ENCODE results near the gene YWHAQ.
"Not testable (repeated sequence)": the region's sequence is repeated elsewhere in the genome, so short reads cannot be mapped to it uniquely, and the experiment has no call there.

YWHAQ gene

DNA sequence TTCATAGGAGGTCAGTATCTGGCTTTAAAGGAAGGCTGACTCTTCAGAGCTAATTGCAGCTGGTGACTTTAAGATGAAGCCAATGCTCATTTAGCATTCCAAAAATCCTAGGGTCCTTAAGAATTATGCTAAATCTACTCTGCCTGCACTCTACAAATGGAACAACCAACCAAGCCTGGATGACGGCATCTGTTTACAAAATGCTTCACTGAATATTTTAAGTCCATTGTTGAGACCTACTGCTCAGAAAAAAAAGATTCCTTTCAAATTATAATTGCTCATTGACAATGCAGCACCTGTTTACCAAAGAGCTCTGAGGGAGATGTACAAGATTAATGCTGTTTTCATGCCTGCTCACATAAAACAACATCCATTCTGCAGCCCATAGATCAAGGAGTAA is 31.4 kb downstream of the YWHAQ start:
- no peak for TF ChIP-seq ZNF274 (IDR thresholded peaks at IDR 0.05; ENCODE audit: low read depth, low read length)
- H3K4me3 ChIP-seq (ENCODE audit: low read length): no peak overlapping the region

GRCh38 chr2:9596621-9597311 is 34.0 kb downstream of the YWHAQ start:
- no peak overlapping the region for H3K4me3 ChIP-seq (ENCODE audit: low read length)
- TF ChIP-seq ZNF274 (IDR thresholded peaks at IDR 0.05; ENCODE audit: low read depth, low read length): no peak

DNA sequence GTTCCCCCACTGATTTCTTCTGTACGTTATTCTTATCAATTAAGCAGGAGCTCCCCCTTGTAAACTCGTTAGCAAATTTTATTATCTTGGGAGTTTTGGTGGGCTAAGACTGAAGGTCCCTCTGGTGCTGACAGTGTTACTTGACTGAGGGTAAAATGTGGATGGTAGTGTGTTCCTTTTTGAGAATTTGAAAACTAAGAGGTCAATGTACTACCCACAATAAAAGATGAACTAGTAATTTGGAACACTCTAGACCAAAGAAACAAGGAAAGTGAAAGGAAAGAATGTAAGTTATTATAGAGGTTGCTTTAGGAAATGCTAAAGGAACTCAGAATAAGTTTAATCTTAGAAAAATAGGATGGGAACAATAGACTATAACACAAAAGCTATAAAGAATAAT is 35.1 kb downstream of the YWHAQ start:
- H3K4me3 ChIP-seq (ENCODE audit: low read length): no peak overlapping the region
- TF ChIP-seq ZNF274 (IDR thresholded peaks at IDR 0.05; ENCODE audit: low read depth, low read length): no peak

DNA sequence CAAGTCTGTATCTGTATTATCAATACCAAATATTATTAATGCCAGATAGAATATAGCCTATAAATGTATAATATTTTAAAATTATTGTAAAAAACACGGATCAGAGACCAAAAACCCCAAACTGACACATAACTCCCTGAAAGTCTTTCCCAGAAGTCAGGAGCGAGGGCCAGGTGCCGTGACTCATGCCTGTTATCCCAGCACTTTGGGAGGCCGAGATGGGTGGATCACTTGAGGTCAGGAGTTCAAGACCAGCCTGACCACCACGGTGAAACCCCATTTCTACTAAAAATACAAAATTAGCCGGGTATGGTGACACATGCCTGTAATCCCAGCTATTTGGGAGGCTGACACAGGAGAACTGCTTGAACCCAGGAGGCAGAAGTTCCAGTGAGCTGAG is 35.5 kb downstream of the YWHAQ start:
- not testable (repeated sequence) for H3K4me3 ChIP-seq (ENCODE audit: low read length)

GRCh38 chr2:9594366-9595054 is 36.3 kb downstream of the YWHAQ start:
- H3K4me3 ChIP-seq (ENCODE audit: low read length): no peak overlapping the region
- TF ChIP-seq ZNF274 (IDR thresholded peaks at IDR 0.05; ENCODE audit: low read depth, low read length): no peak

- no peak overlapping the region for H3K4me3 ChIP-seq (ENCODE audit: low read length)
- no peak for TF ChIP-seq ZNF274 (IDR thresholded peaks at IDR 0.05; ENCODE audit: low read depth, low read length)
Observed at GRCh38 chr2:9593925-9594324, 36.9 kb downstream of the YWHAQ start.

DNA sequence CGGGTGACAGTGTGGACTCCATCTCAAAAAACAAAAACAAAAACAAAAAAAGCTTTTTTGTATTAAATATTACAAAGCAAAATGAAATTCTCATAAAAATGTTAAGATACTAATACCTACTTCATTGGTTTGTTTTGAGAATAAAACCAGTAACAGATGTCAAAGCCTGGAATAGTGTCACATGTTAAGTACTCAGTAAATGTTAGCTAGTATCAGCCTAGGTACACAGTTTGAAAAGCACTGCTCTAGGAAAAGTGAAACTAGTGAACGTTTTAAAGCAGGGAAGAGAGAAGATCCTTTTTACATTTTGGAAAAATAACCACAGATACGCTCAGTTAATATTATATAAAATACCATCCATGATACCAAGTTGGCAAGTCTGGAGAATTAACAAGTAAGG is 38.1 kb downstream of the YWHAQ start:
- no peak overlapping the region for H3K4me3 ChIP-seq (ENCODE audit: low read length)
- TF ChIP-seq ZNF274 (IDR thresholded peaks at IDR 0.05; ENCODE audit: low read depth, low read length): no peak

- TF ChIP-seq ZNF274 (IDR thresholded peaks at IDR 0.05; ENCODE audit: low read depth, low read length): no peak
- H3K4me3 ChIP-seq (ENCODE audit: low read length): no peak overlapping the region
Observed at GRCh38 chr2:9590641-9591040, 40.2 kb downstream of the YWHAQ start.

DNA sequence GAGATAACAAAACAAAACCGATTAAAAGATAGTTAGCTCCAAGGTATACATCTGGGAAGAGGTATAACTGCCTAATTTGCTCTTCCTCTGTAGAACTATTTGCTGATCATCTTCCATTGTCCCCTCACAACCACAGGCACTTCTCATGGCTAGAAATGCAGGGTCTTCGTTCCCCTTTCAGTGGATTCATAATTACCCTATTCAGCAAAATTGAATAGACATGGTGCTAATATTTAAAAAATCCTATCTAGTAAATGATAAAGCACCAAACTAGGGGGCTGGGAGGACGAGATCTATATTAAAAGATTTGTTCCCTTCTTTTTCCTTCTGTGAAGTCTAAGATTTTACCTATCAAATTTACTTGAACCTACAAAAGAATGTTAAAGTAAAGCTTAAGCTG is 44.3 kb downstream of the YWHAQ start:
- no peak for TF ChIP-seq ZNF274 (IDR thresholded peaks at IDR 0.05; ENCODE audit: low read depth, low read length)
- no peak overlapping the region for H3K4me3 ChIP-seq (ENCODE audit: low read length)

- H3K4me3 ChIP-seq (ENCODE audit: low read length): no peak overlapping the region
- TF ChIP-seq ZNF274 (IDR thresholded peaks at IDR 0.05; ENCODE audit: low read depth, low read length): no peak
Observed at GRCh38 chr2:9585486-9585885, 45.3 kb downstream of the YWHAQ start.

DNA sequence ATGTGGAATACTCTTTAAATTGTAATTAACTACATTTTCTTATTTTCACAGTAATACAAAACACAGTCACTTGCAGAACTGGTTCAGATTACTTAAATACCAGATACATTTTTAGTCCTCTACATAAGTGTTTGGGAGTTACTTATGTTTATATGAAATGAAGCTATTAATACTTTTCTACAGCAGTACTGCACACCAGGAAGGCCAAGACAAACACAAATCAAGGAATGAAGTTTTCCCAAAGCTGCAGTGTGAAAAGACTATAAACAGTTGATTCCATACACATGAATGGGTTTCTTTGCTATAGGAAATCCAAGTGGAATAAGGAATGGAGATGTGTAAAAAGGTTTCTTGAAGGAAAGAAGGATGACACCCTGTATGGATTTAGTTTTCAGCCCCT is 45.9 kb downstream of the YWHAQ start:
- H3K4me3 ChIP-seq (ENCODE audit: low read length): not testable (repeated sequence)

- H3K4me3 ChIP-seq (ENCODE audit: low read length): no peak overlapping the region
- TF ChIP-seq ZNF274 (IDR thresholded peaks at IDR 0.05; ENCODE audit: low read depth, low read length): no peak
Observed at GRCh38 chr2:9582624-9583023, 48.2 kb downstream of the YWHAQ start.

DNA sequence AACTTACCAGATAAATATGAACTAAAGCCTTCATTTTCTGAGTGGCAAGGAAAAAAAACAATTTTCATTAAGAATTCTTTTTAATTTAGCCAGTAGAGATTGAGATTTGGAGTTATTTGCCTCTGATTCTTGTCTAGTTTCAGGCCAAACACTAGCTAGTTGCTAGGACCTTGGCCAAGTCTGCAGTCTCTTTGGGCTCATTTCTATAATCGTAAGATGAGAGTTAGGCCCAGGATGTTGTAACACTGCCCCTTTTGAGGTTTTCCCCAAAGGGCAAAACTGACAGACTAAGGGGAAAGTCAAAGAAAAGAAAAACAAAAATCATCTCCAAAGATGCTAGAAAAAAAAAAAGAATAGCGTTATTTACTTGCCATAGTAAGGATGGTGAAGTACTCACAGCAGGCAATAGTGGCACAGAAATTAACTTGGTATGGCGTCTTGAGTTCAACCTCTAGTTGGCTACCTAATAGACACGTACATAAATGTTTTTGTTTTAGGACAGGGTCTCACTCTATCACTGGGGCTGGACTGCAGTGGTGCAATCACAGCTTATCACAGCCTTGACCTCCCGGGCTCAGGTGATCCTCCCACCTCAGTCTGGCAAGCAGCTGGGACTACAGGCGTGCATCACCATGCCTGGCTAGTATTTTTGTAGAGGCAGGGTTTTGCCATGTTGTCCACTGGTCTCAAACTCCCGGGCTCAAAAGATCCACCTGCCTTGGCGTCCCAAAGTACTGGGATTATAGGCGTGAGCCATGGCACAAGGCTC is 52.1 kb downstream of the YWHAQ start:
- TF ChIP-seq ZNF274 (IDR thresholded peaks at IDR 0.05; ENCODE audit: low read depth, low read length): no peak
- no peak overlapping the region for H3K4me3 ChIP-seq (ENCODE audit: low read length)

DNA sequence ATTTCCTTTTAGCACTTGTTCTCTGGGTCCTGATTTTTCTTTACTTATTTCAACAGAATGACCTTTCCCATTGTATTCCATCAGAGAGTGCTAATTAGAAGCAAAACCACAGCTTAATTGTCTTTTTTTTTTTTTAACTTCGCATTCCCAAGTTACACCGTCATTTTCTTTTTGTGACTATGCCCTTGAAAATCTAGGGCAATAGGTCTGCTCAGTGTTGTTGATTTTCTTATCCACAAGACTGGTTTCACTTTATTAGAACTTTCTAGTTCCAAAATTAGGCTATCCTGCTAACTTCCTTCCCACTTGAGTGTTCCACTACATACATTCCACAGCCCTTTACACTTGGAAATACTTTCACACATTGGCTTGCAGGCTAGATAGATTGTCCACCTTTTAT is 56.5 kb downstream of the YWHAQ start:
- no peak overlapping the region for H3K4me3 ChIP-seq (ENCODE audit: low read length)
- no peak for TF ChIP-seq ZNF274 (IDR thresholded peaks at IDR 0.05; ENCODE audit: low read depth, low read length)

DNA sequence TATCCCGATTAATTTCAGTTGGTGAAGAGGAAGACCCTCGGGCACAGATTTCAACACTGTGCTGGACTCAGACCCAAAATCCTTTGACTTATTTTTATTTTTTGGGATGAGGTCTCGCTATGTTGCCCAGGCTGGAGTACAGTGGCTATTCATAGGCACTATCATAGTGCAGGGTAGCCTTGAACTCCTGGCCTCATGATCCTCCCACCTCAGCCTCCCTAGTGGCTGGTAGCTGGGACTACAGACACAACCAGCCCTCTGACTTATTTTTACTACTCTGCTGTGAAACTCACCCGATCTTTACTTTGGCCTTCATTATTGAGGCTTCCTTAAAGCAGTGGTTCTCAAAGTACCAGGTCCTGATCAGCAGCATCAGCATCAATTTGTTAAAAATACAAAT is 57.0 kb downstream of the YWHAQ start:
- no peak overlapping the region for H3K4me3 ChIP-seq (ENCODE audit: low read length)
- TF ChIP-seq ZNF274 (IDR thresholded peaks at IDR 0.05; ENCODE audit: low read depth, low read length): no peak
